HPDE6-E6E7 (cell line): Measurements from ENCODE around the gene CLASP1.
"Not testable (repeated sequence)": the region's sequence is repeated elsewhere in the genome, so short reads cannot be mapped to it uniquely, and the experiment has no call there.

Experiments
- DNase-seq: peaks from one replicate; pipeline ENCODE4 v3.0.0; 2011; ENCODE audit warnings: missing footprints; ENCODE audit errors: extremely low spot score

Gene CLASP1

DNA sequence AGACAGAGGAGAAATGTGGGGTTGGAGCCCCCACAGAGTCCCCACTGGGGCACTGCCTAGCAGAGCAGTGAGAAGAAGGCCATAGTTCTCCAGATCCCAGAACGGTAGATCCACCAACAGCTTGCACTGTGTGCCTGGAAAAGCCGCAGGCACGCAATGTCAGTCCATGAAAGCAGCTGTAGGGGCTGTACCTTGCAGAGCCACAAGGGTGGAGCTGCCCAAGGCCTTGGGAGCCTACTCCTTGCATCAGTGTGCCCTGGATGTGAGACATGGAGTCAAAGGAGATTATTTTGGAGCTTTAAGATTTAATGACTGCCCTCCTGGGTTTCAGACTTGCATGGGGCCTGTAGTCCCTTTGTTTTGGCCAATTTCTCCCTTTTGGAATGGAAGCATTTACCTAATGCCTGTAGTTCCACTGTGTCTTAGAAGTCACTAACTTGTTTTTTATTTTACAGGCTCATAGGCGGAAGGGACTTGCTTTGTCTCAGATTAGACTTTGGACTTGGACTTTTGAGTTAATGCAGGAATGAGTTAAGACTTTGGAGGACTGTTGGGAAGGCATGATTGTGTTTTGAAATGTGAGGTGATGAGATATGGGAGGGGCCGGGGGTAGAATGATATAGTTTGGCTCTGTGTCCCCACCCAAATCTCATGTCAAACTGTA, 274.7 kb downstream of the CLASP1 start:
- not testable (repeated sequence) for DNase-seq

DNA sequence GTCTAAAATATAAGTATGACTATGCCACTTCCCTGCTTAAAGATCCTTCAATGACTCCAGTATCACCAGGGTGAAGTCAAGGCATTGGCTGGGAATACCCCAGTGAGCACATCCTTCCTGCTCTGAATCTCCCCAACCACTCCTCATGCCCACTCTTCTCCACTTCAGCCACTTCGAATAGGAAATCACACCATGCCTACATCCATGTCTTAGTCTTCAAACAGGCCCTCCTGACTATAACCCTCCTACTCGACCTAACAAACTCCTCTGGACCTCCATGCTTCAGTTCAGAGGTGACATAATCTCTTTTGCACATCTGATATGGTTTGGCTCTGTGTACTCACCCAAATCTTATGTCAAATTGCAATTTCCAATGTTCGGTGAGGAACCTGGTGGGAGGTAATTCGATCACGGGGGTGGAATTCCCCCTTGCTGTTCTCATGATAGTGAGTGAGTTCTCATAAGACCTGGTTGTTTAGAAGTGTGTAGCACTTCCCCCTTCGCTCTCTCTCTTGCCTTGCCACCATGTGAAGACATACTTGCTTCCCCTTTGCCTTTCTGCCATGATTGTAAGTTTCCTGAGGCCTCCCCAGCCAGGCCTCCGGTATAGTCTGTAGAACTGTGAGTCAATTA, 276.4 kb downstream of the CLASP1 start:
- no peak for DNase-seq

DNA sequence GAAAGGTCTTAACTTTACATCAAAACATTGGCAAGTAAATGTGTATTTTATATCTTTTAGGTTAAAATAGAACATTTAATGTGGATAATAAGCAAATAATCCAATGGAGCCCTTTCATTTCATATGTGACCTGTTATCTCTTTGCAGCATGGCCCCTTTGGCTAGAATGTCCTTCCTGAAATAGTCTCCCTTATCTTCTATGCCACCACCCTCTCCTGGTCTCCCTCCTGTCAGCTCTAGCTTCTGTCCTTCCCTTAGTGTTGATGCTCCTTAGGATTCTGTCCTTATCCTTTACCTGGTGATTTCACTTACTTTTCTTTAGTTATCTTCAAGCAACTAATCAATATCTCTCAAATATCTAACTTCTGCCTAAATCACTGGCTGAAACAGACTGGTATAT, 277.2 kb downstream of the CLASP1 start:
- DNase-seq: no peak

DNA sequence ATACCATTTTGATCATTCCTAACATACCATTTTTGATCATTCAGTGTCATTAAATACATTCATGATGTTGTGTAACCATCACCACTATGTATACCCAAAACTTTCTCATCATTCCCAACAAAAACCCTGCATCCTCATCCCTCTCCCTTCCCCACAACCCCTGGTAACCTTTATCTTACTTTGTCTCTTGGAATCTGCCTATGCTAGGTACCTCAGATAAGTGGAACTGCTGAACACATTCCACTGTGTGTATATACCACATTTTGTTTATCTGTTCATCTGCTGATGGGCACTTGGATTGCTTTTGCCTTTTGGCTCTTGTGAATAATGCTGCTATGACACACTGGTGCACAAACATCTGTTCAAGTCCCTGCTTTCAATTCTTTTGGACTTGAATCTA, 280.4 kb downstream of the CLASP1 start:
- DNase-seq: no peak

DNA sequence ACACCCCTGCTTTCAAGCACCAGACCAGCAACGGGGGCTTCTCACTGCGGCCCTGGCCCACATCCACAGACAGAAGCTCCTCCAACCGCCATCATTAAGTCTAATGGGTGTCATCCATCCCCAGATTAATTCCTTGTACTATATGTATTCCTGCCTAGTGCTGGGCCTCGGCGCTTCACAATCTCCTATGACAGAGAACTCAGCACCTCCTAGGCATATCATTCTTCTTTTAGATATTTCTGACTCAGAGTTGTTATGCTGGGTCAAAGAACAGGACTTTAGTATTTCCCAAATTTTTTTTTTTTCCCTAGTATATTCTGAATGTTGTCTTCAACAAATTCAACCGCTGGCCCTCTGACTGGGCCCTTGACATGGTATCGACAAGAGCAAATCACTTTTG, 281.1 kb downstream of the CLASP1 start:
- DNase-seq: no peak

DNA sequence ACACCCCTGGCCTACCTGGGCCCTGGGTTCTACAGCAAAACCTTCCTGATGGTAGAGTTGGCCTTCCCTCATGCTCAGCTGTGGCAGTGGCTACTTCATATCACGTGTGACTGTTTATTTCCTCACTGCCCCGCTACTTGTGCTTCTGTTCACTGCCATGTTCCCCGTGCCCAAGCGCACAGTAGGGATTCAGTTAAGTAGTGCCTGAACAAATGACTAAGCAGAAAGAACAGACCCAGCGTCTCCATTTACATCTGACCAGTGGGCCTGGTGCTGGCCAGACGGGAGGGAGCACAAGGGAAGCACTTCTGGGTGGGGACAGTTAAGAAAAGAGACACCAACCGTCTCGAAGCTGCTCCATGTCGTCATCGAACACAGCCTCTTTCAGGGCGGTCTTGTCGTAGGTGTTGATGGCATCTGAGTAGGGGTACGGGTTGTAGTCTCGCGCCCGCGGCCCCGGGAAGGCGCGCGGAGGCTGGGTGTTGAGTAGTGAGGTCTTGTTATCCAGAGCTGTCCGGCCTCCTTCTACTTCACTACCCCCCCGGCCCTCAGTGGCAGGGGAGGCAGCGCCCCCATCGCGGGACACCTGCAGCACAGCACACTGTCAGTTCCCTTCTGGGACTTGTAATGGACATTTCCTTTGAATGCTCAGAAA, 281.9 kb downstream of the CLASP1 start:
- no peak for DNase-seq

DNA sequence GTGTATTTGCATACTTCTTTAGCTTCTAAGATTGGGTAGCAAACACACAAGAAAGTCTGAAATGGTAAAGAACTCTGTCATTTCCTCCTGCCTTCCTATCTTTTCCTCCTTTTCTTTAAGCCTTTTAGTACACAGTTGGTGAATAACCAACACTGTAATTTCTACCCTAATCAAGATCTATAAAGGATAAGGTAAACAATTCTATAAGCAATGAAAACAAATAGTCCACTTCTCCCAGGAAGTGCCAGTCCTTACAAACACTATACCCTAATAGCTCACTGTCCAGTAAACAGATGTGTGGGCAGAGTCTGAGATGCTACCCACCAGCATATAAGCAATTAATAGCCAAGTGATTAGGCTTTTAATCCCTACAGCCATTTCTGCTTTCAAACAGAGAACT, 283.2 kb downstream of the CLASP1 start:
- no peak for DNase-seq

DNA sequence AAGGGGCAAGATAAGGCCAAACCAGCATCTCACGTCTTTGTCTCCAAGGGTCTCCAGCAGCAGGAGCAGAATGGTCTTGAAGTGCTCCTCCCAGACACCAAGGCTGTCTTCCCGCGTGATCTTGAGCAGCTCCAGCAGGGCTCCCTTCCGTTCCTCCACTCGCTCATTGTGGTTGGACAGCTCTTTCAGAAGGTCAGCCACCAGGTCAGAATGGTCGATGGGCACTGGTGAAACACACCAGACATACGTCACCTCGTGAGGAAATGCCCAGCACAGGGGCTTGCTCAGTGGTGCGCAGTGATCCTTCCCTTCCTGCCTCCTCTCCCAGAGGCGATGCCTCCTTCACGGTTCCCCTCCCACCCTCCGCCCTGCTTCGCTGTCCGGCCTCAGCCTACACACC, 284.2 kb downstream of the CLASP1 start:
- DNase-seq: no peak

DNA sequence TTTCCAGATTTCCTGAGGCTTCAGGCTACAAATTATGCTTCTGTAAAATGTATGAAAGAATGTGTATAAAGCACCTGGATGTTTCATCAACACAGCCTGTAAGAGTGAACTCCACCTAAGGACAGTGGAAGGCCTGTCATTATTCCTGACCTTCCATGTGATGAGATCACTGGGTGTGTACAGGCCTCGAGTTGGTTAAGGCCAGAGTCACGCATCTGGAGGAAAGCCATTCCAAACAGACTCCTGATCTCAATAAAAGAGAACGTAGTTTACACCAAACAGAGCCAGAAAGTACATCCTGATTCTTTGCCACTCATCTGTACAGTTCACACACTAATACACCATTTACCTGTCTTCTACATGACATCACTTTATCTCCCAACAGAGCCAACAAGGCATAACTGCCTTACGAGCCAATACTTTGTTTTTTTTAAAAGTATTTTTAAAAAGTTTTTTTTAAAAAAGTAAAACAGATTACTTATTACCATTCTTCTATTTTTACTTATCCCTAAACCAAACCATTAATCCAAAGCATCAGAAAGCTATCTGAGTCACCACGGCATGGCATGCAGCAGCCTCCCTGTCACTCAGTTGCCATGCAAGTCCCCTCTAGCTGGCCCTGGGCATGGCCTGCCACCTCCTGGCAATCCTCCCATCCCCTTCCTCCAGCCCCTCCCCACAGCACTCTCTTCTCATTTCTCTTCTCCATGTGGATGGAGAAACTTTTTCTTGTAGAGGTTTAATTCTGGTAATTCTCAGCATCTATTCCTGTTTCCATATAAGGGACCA, 285.4 kb downstream of the CLASP1 start:
- DNase-seq: peak; percentile 13

DNA sequence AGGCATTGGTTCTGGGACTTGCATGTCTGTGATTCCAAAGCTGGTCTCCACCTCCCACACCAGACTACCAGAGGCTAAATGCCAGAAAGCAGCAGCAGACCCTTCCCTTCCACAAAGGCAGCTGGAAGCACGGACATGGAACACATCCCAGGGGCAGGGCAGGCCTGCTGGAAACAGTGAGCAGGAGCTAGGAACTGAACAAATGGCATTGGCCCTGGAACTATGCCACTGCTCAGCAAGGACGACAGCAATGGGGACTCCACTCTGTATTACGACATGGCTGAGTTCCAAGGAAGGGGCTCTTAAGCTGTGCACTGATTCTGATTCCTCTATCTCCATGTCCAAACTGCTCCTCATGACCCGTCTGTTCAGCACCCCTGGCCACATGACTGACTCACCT, 286.5 kb downstream of the CLASP1 start:
- no peak for DNase-seq

DNA sequence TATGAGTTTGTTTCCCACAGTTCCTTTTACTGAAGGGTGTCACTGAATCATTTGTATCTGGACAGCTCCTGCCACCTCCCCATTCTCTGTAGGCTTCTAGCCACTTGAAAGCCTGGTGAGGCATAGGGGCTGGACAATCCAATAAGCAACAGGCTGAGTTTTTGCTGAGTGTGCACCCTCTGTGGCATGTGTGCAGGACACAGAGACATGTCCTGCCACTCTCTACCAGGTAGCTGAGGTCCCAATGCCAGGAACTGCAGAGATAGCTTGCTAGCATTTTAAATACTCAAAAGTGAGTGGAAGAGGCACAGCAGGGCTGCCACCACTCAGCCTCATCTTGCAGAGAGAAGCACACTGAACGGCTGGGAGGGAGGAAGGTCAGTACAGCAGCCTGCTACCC, 287.0 kb downstream of the CLASP1 start:
- no peak for DNase-seq

DNA sequence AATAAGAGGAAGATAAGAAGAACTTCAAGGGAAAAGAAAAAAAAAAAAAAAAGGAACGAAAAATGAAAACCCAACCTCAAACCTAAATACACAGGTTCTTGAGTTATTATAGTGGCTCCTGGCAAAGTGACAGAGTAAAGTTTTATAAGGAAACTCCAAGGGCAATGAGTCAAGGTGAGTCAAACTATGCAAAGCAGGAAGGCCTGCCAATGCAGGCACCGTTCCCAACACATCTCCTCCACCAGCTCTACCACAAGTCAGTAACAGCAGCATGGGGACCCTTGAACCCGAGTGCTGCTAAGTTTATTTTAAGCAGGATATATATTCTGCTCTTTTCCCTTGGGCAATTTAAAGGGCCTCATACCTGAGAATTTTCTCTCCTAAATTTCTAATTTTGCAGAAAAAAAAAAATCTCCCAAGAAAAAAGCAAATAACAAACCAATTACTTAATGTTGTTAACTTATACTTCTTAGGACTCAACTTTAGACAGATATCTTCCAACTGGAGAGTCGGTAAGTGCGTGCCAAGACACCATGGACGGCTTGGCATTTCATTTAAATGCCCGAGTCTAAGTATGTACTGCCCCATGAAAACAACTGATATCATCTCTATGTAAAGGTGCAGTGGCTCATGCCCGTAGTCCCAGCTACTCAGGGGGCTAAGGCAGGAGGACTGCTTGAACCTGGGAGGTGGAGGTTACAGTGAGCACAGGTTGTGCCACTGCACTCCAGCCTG, 288.5 kb downstream of the CLASP1 start:
- DNase-seq: peak; percentile 88

DNA sequence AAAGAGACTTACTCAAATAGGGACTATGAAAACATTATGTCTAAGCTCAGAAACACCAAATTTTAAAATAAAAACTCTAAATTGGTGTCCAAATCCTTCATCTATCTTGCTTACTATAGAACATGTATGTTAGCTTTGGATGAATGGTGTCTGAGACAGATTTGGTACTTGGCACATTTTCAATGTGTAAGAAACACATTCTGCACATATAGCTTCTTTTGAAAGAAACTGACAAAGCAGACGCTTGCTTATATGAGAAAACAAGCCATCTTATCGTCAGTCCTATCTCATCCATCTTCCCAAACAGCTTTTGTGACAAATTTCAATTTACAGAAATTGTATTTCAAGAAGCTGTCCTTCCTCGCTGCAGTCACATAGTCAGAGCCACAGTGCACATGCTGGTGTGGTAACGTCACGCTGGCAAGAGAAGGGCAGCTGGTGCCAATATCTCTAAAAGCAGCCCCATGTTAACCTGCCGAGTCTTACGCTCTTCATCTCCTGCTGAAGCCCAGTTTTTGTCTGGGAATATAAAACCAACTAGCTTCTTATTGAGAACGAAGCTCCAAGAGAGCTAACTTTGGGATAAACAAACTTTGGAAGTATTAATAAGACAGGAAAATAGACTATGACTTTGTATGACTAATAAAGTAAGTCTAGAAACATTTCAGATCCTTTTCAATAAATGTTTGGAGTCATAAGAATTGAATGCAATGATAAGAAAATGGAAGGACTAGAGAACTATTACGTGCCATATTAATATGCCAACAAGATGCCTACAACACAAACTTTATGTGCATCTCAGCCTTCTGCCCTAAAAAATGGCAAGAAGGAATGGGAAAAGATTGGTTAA, 289.3 kb downstream of the CLASP1 start:
- DNase-seq: no peak

DNA sequence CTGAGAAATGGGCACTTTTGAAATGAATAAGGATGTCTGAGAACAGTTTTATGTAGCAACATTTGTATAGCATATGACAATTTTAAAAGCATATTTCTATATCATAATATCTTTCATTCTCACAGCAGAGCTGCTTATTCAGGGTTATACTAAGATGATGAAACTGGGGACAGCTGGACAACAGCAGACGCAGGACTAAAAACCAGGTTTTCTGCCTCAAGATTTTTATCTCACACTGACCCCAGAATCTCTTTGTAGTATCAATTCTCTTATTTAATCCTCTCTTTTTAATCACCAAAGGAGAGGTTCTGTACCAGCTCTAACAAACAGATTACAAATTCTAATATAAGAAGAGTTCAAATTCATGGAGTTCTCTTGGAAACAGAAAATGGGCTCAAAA, 290.1 kb downstream of the CLASP1 start:
- no peak for DNase-seq

DNA sequence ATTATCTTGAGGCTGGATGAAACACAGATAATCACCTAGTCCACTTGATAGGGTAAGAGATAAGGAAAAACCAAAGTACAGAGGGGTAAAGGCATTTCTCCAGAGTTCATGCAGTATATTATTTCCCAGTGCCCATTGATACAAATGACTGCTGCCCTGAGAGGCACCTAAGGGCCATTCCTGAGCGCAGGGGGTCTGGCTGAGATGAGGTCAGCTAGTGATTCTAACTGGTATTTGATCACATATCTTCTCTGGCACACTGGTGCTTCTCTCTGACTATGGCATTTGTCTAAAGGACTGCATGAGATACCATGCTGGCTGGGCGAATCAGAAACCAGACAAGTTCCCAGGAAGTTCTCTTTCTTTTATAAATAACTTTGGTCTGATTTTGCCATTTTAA, 291.0 kb downstream of the CLASP1 start:
- no peak for DNase-seq

DNA sequence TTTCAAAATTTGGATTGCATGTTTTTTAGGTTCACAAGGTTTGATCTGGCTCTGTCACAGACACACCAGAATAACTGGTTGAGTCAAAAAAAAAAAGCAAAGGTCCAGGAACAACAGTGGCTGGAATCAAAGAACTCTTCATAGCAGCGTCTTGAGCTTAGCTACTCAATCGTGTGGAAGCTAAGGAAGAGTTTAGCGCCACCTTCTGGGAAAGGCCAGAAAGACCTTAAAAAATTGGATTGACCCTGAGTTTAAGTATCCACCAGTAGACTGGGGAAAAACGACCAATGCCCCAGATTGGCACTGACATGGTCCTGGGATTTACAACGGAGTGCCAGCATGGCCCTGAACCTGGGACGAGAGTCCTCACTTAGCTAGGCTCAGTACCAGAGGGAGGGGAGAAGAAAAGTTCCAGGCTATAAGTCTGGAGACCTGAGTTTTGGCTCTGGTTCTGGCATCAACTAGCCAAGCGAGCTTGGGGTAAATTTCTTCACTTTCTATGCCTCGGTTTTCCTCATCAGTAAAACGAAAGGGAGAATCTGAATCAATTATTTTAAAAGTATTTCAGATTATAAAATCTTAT, 293.1 kb downstream of the CLASP1 start:
- peak; percentile 37 for DNase-seq

DNA sequence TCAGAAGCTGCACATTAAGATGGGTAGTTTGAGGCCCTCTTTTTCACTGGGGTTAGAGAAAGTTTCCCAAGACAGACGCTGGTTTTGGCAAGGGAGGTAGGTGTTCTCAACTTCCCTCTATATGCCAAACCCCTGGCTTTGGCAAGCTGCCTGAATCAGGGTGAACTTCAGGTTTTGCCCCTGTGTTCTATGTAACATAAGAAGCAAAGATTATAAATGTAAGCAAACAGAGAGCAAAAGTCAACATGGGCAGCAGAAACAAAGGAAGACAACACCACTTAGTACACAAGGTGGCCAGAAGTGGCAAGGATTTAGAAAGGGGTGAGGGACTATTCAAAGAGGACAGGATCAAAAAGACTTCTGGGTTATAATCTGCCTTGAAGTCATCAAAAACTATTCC, 293.8 kb downstream of the CLASP1 start:
- DNase-seq: no peak

DNA sequence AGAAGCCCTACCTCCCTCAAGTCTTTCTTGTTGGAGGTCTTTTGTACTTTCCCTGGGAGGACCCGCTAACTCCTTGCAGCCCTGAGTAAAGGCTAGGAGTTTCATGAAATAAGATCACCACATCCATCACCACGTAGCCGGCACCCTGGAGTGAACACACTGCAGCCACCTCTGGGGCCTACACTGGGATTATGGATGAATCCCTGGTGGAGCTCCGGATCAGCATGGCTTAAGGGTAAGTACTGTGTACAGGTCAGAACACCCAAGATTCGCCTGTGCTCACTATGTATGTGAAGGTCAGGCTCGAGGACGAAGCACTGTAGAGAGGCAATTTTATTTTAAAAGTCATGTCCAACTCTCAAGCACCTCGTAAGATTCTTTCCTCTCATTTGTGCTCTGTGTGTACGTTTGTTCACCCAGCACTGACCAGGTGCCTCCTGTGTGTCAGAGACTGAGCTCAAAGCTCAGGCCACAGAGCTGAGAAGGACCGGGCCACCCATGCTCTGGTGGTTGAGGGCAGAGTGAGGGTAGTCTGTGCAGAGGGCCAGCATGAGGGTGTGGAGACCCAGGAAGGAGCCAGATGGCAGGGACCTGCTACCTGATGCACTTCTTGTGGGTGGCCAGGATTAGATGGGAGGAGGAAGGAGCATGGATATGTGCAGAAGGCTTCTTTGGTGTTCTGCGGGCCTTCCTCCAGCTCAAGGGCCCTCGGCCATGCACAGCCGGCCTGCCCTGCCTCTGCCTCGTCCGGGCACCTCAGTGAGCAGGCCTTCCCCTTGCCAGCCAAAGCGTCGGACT, 297.5 kb downstream of the CLASP1 start:
- DNase-seq: no peak

DNA sequence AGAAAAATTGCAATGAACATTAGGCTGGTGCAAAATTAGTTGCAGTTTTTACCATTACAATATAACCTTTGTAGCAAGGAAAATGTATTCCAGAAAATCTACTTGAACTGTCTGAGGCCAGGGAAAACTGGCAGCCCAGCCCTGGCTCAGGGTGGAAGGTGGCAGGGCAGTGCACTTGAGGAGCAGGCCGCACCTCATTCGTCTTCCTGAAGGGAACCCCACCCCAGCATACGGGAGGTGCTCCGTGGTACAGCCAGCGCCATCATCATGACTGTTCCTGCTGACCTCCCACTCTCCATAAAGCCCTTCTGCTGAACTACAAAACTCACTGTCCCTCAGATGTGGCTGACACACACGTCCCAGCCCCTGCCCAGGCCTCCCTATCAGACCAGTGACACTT, 298.4 kb downstream of the CLASP1 start:
- no peak for DNase-seq

DNA sequence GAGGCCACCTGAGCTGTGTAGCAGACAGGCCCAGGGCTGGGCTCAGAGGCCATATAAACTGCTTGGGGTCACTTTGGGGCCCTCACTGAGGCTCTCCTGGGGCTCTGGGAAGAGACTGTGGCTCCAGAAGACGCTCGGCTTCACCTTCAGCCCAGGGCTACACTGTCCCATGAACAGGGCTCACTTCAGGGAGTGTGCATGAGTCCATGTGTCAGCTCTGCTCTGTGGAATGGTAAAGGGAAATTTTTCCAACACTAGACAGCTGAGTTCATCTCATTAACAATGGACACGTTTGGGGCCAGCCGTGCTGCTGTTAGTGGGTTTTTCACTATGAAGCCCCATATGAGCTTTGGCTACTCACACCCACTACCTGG, 298.9 kb downstream of the CLASP1 start:
- no peak for DNase-seq
